ENCODE results near the gene IDH3G.

IDH3G gene

GRCh38 chrX:153821066-153821465, 26.9 kb upstream of the IDH3G start:
- Histone ChIP-seq H3K4me2 (ENCODE audit: low read length) (no peak overlapping the region), H3F3A (ENCODE audit: control insufficient read depth, insufficient read depth) (no peaks in the 10 kb centered on the region), H3K9me3 (ENCODE audit: control insufficient read depth, insufficient read depth, low read length) (no peaks in the 10 kb centered on the region), H3K27ac (ENCODE audit: low read depth, low read length) (no peak overlapping the region), H3K27me3 (ENCODE audit: control insufficient read depth, low read length) (peaks cover 8% of the 10 kb centered on the region), H3K4me1 (ENCODE audit: control insufficient read depth, low read length) (no peaks in the 10 kb centered on the region), H3K9me2 (replicated peaks; ENCODE audit: control insufficient read depth, low read length) (no peaks in the 10 kb centered on the region), H4K20me1 (ENCODE audit: control insufficient read depth, insufficient read depth, low read depth, low read length) (no peaks in the 10 kb centered on the region), H3K36me3 (ENCODE audit: control insufficient read depth, low read length) (no peaks in the 10 kb centered on the region), H3K79me2 (ENCODE audit: control insufficient read depth, low read length) (no peaks in the 10 kb centered on the region), H3K4me3 (ENCODE audit: low read length) (no peak overlapping the region)
- no peak for TF ChIP-seq EZH2phosphoT487 (IDR thresholded peaks at IDR 0.05; ENCODE audit: borderline replicate concordance, low read length)
- TF ChIP-seq CTCF (IDR thresholded peaks at IDR 0.05; ENCODE audit: low read depth, low read length, poor library complexity, severe bottlenecking): no peak

GRCh38 chrX:153820601-153821000, 26.4 kb upstream of the IDH3G start:
- Histone ChIP-seq H3K27me3 (ENCODE audit: control insufficient read depth, low read length) (peaks cover 8% of the 10 kb centered on the region), H4K20me1 (ENCODE audit: control insufficient read depth, insufficient read depth, low read depth, low read length) (no peaks in the 10 kb centered on the region), H3K4me2 (ENCODE audit: low read length) (no peak overlapping the region), H3K9me3 (ENCODE audit: control insufficient read depth, insufficient read depth, low read length) (no peaks in the 10 kb centered on the region), H3K9me2 (replicated peaks; ENCODE audit: control insufficient read depth, low read length) (no peaks in the 10 kb centered on the region), H3F3A (ENCODE audit: control insufficient read depth, insufficient read depth) (no peaks in the 10 kb centered on the region), H3K4me3 (ENCODE audit: low read length) (no peak overlapping the region), H3K4me1 (ENCODE audit: control insufficient read depth, low read length) (no peaks in the 10 kb centered on the region), H3K27ac (ENCODE audit: low read depth, low read length) (no peak overlapping the region), H3K79me2 (ENCODE audit: control insufficient read depth, low read length) (no peaks in the 10 kb centered on the region), H3K36me3 (ENCODE audit: control insufficient read depth, low read length) (no peaks in the 10 kb centered on the region)
- TF ChIP-seq EZH2phosphoT487 (IDR thresholded peaks at IDR 0.05; ENCODE audit: borderline replicate concordance, low read length): no peak
- no peak for TF ChIP-seq CTCF (IDR thresholded peaks at IDR 0.05; ENCODE audit: low read depth, low read length, poor library complexity, severe bottlenecking)

- no peak overlapping the region for H3K27ac ChIP-seq (ENCODE audit: low read depth, low read length)
- no peaks in the 10 kb centered on the region for H3K4me1 ChIP-seq (ENCODE audit: control insufficient read depth, low read length)
- no peak overlapping the region for H3K4me2 ChIP-seq (ENCODE audit: low read length)
- no peak overlapping the region for H3K4me3 ChIP-seq (ENCODE audit: low read length)
- H3K27me3 ChIP-seq (ENCODE audit: control insufficient read depth, low read length): peaks cover 8% of the 10 kb centered on the region
- TF ChIP-seq EZH2phosphoT487 (IDR thresholded peaks at IDR 0.05; ENCODE audit: borderline replicate concordance, low read length) (no peak), CTCF (IDR thresholded peaks at IDR 0.05; ENCODE audit: low read depth, low read length, poor library complexity, severe bottlenecking) (no peak)
- H3K9me3 ChIP-seq (ENCODE audit: control insufficient read depth, insufficient read depth, low read length): no peaks in the 10 kb centered on the region
- no peaks in the 10 kb centered on the region for H3K36me3 ChIP-seq (ENCODE audit: control insufficient read depth, low read length)
- no peaks in the 10 kb centered on the region for H3F3A ChIP-seq (ENCODE audit: control insufficient read depth, insufficient read depth)
- H3K9me2 ChIP-seq (replicated peaks; ENCODE audit: control insufficient read depth, low read length): no peaks in the 10 kb centered on the region
- H4K20me1 ChIP-seq (ENCODE audit: control insufficient read depth, insufficient read depth, low read depth, low read length): no peaks in the 10 kb centered on the region
- no peaks in the 10 kb centered on the region for H3K79me2 ChIP-seq (ENCODE audit: control insufficient read depth, low read length)
Observed at GRCh38 chrX:153819384-153820040, 25.3 kb upstream of the IDH3G start.

All from DOHH2 (cell line).